H9 (cell line): ENCODE measurements around the gene WDR55. TPM values are rescaled to one million over a fixed set of nuclear protein-coding genes. Genes with fewer than 3 reads are reported as not detected.

Experiments
- DNase-seq: peaks from one replicate; pipeline ENCODE4 v3.0.0-alpha.2; 2017
- H2AFZ ChIP-seq: one replicate; pipeline ENCODE4 v1.6.1; 2013; ENCODE audit warnings: mild to moderate bottlenecking, low read length, control low read depth, moderate library complexity
- H2AK5ac ChIP-seq: 2 replicates; pipeline ENCODE4 v1.6.1; 2013; ENCODE audit warnings: low read length, control low read depth, mixed read lengths; ENCODE audit not compliant: insufficient read length
- H2BK120ac ChIP-seq: one replicate; pipeline ENCODE4 v1.6.1; 2013; ENCODE audit warnings: low read depth, mild to moderate bottlenecking, low read length, control low read depth, inconsistent platforms; ENCODE audit not compliant: poor library complexity, severe bottlenecking
- H2BK12ac ChIP-seq: 2 replicates; pipeline ENCODE4 v1.6.1; 2013; ENCODE audit warnings: low read length, control low read depth, mixed read lengths, low read depth; ENCODE audit not compliant: insufficient read length
- H2BK15ac ChIP-seq: 2 replicates; pipeline ENCODE4 v1.6.1; 2013; ENCODE audit warnings: low read depth, low read length, control low read depth
- H2BK20ac ChIP-seq: one replicate; pipeline ENCODE4 v1.6.1; 2013; ENCODE audit warnings: low read depth, mild to moderate bottlenecking, low read length, control low read depth, inconsistent platforms; ENCODE audit not compliant: poor library complexity, severe bottlenecking
- H2BK5ac ChIP-seq: 2 replicates; pipeline ENCODE4 v1.6.1; 2013; ENCODE audit warnings: low read length, control low read depth, mixed read lengths; ENCODE audit not compliant: insufficient read length
- H3K14ac ChIP-seq: 2 replicates; pipeline ENCODE4 v1.6.1; 2013; ENCODE audit warnings: low read length, control low read depth; ENCODE audit not compliant: insufficient read depth
- H3K18ac ChIP-seq: 2 replicates; pipeline ENCODE4 v1.6.1; 2013; ENCODE audit warnings: low read depth, mild to moderate bottlenecking, mixed read lengths, low read length, control low read depth; ENCODE audit not compliant: insufficient read length
- H3K23ac ChIP-seq: 2 replicates; pipeline ENCODE4 v1.6.1; 2013; ENCODE audit warnings: low read length, control low read depth, mixed read lengths, low read depth; ENCODE audit not compliant: insufficient read length
- H3K23me2 ChIP-seq: 2 replicates; pipeline ENCODE4 v1.6.1; 2013; ENCODE audit warnings: low read depth, mild to moderate bottlenecking, mixed read lengths, low read length, control low read depth; ENCODE audit not compliant: insufficient read length, poor library complexity, severe bottlenecking
- H3K27ac ChIP-seq: 2 replicates; pipeline ENCODE4 v1.5.1; 2013; ENCODE audit warnings: low read length, control low read depth, mixed read lengths, low read depth; ENCODE audit not compliant: insufficient read length
- H3K27me3 ChIP-seq: 2 replicates; pipeline ENCODE4 v1.6.1; 2013; ENCODE audit warnings: low read length, control low read depth, inconsistent platforms; ENCODE audit not compliant: insufficient read depth
- H3K4ac ChIP-seq: 2 replicates; pipeline ENCODE4 v1.6.1; 2013; ENCODE audit warnings: low read depth, mild to moderate bottlenecking, control low read depth, inconsistent platforms, low read length, moderate library complexity
- H3K4me1 ChIP-seq: 2 replicates; pipeline ENCODE4 v1.6.1; 2013; ENCODE audit warnings: low read length, control low read depth, inconsistent platforms; ENCODE audit not compliant: insufficient read depth
- H3K4me2 ChIP-seq: 2 replicates; pipeline ENCODE4 v1.6.1; 2013; ENCODE audit warnings: low read length, control low read depth, mixed read lengths; ENCODE audit not compliant: insufficient read length, insufficient read depth
- H3K56ac ChIP-seq: 2 replicates; pipeline ENCODE4 v1.6.1; 2013; ENCODE audit warnings: low read depth, mild to moderate bottlenecking, mixed read lengths, low read length, control low read depth; ENCODE audit not compliant: insufficient read length
- H3K79me1 ChIP-seq: 2 replicates; pipeline ENCODE4 v1.6.1; 2013; ENCODE audit warnings: low read depth, mild to moderate bottlenecking, moderate library complexity, low read length, control low read depth, inconsistent platforms; ENCODE audit not compliant: insufficient read depth, poor library complexity, severe bottlenecking
- H3K79me2 ChIP-seq: 2 replicates; pipeline ENCODE4 v1.6.1; 2013; ENCODE audit warnings: low read length, control low read depth, inconsistent platforms; ENCODE audit not compliant: insufficient read depth
- H3K9ac ChIP-seq: 2 replicates; pipeline ENCODE4 v1.6.1; 2013; ENCODE audit warnings: low read length, control low read depth, mixed read lengths; ENCODE audit not compliant: insufficient read length; ENCODE audit errors: extremely low read depth
- H3K9me3 ChIP-seq: one replicate; pipeline ENCODE4 v1.6.1; 2013; ENCODE audit warnings: low read depth, low read length, inconsistent platforms; ENCODE audit not compliant: control insufficient read depth
- H3T11ph ChIP-seq: one replicate; pipeline ENCODE4 v1.6.1; 2013; ENCODE audit warnings: mild to moderate bottlenecking, low read length, control low read depth, inconsistent platforms
- H4K20me1 ChIP-seq: one replicate; pipeline ENCODE4 v1.6.1; 2013; ENCODE audit not compliant: control insufficient read depth, insufficient read length, insufficient read depth
- H4K5ac ChIP-seq: 2 replicates; pipeline ENCODE4 v1.6.1; 2013; ENCODE audit warnings: low read depth, mild to moderate bottlenecking, mixed read lengths, low read length, control low read depth; ENCODE audit not compliant: insufficient read length
- H4K8ac ChIP-seq: replicated peaks from 2 replicates; pipeline ENCODE4 v1.6.1; 2013; ENCODE audit warnings: low read length, control low read depth, mixed read lengths, low read depth; ENCODE audit not compliant: insufficient read length
- H4K91ac ChIP-seq: 2 replicates; pipeline ENCODE4 v1.6.1; 2013; ENCODE audit warnings: low read depth, mild to moderate bottlenecking, moderate library complexity, mixed read lengths, low read length, control low read depth; ENCODE audit not compliant: insufficient read length
- H3K27ac Mint-ChIP-seq, 3 experiments: 2 replicates in 2 of 3; 3 replicates in 1 of 3; pipeline ENCODE4 v1.8.0; 2020 to 2021; ENCODE audit warnings: mixed read lengths in 3 of 3, mild to moderate bottlenecking in 1 of 3, moderate library complexity in 1 of 3
- H3K27me3 Mint-ChIP-seq: 2 replicates; pipeline ENCODE4 v1.8.0; 2021; ENCODE audit warnings: low read depth, mild to moderate bottlenecking, moderate library complexity, mixed read lengths
- H3K36me3 Mint-ChIP-seq, 3 experiments: 2 replicates in 2 of 3; 3 replicates in 1 of 3; pipeline ENCODE4 v1.8.0; 2020 to 2021; ENCODE audit warnings: low read depth in 3 of 3, mixed read lengths in 3 of 3; ENCODE audit not compliant: insufficient read depth in 1 of 3
- H3K4me1 Mint-ChIP-seq, 2 experiments: 2 replicates each; pipeline ENCODE4 v1.8.0; 2020; ENCODE audit warnings: mixed read lengths in 2 of 2
- H3K4me3 Mint-ChIP-seq, 2 experiments: 2 replicates in 1 of 2; 3 replicates in 1 of 2; pipeline ENCODE4 v1.8.0; 2020 to 2021; ENCODE audit warnings: mild to moderate bottlenecking in 2 of 2, mixed read lengths in 2 of 2, moderate library complexity in 1 of 2
- H3K9me3 Mint-ChIP-seq, 2 experiments: 2 replicates in 1 of 2; 3 replicates in 1 of 2; pipeline ENCODE4 v1.8.0; 2020; ENCODE audit warnings: mild to moderate bottlenecking in 2 of 2, mixed read lengths in 2 of 2, moderate library complexity in 1 of 2
- WGBS: extraction: QIAGEN DNeasy Blood & Tissue Kit; methylation state at CpG from one replicate; pipeline ENCODE4 v1.1.7; 2013; ENCODE audit warnings: missing lambda C conversion rate, low lambda C conversion rate, mixed read lengths; ENCODE audit not compliant: insufficient read length; ENCODE audit errors: extremely low coverage; 5-methylcytosine and 5-hydroxymethylcytosine counted together
- total RNA-seq: library from RNA; stranded (reverse); gene quantifications from 2 replicates; pipeline ENCODE4 v1.2.1, GENCODE V29; 2021
- TF ChIP-seq, protein P1 (sequence below): fragments of 200-600 bp; sonication (generic); conservative IDR thresholded peaks from 3 replicates; pipeline ENCODE4 v1.8.0; 2021; ENCODE audit warnings: antibody characterized with exemption, mild to moderate bottlenecking

The WDR55 gene
- total RNA-seq, 1 experiment from 2014 or later: 24.7 TPM

DNA sequence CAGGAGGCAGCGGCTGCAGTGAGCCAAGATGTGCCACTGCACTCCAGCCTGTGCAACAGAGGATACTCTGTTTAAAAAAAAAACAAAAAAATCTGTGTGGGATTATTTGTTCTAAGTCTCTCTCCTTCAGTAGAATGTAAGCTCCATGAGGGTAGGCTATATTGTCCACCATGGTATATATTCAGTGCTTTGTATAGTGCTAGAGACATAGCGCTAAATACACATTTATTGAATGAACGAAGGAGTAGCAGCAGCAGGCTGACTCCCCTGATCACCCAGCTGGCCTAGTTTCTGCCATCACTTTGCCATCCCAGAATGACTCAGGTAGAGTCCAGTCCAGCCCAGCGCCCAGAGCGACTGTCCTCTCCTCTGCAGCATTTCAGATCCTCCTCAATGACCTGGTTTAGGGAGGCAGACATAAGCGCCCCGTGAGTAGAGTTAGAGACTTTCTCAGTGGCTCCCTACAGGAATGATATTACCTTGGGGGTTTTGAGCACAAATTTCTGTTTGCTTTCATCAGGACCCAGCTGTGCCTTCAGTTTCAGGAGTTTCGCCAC lies 25.8 kb downstream of the WDR55 start:
- Histone ChIP-seq H3K4me2 (peak overlapping the region; percentile 90), H3K23me2 (peaks cover 6% of the 10 kb centered on the region), H3K9ac (peak overlapping the region; percentile 81), H3K9me3 (no peaks in the 10 kb centered on the region), H4K8ac (no peak overlapping the region), H3T11ph (no peak overlapping the region), H2BK5ac (no peak overlapping the region), H3K79me2 (peaks cover 9% of the 10 kb centered on the region; the same call in 1 of the 2 replicates), H2BK120ac (no peak overlapping the region), H3K23ac (no peak overlapping the region), H3K56ac (no peak overlapping the region), H4K91ac (no peak overlapping the region), H3K79me1 (peaks cover 3% of the 10 kb centered on the region), H3K4me1 (no peaks in the 10 kb centered on the region), H2BK20ac (no peak overlapping the region), H2AFZ (no peak overlapping the region), H3K27me3 (no peaks in the 10 kb centered on the region), H4K5ac (no peak overlapping the region), H3K27ac (peak overlapping the region; percentile 7), H2BK12ac (no peak overlapping the region), H4K20me1 (no peaks in the 10 kb centered on the region), H3K18ac (no peak overlapping the region), H3K4ac (no peak overlapping the region), H2AK5ac (no peak overlapping the region), H2BK15ac (no peak overlapping the region), H3K14ac (no peak overlapping the region)
- DNase-seq: peak; percentile 21
- no CpG with 5 or more reads among the region's 8 CpGs for WGBS
- Mint-ChIP-seq H3K36me3 (peaks cover 5 to 38% (median 26%) of the 10 kb centered on the region in 3 experiments; a peak in 6 of 7 replicates), H3K27me3 (no peaks in the 10 kb centered on the region), H3K4me3 (peak overlapping the region; percentile 100), H3K4me1 (peaks cover 9 to 15% of the 10 kb centered on the region in 2 experiments), H3K9me3 (no peaks in the 10 kb centered on the region), H3K27ac (peak overlapping the region; percentile 90 to 98 (median 96); a peak in 4 of 7 replicates)
- TF ChIP-seq, protein P1, sequence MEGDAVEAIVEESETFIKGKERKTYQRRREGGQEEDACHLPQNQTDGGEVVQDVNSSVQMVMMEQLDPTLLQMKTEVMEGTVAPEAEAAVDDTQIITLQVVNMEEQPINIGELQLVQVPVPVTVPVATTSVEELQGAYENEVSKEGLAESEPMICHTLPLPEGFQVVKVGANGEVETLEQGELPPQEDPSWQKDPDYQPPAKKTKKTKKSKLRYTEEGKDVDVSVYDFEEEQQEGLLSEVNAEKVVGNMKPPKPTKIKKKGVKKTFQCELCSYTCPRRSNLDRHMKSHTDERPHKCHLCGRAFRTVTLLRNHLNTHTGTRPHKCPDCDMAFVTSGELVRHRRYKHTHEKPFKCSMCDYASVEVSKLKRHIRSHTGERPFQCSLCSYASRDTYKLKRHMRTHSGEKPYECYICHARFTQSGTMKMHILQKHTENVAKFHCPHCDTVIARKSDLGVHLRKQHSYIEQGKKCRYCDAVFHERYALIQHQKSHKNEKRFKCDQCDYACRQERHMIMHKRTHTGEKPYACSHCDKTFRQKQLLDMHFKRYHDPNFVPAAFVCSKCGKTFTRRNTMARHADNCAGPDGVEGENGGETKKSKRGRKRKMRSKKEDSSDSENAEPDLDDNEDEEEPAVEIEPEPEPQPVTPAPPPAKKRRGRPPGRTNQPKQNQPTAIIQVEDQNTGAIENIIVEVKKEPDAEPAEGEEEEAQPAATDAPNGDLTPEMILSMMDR: no peak
